ENCODE measurements around the gene MARCHF9.

The MARCHF9 gene

DNA sequence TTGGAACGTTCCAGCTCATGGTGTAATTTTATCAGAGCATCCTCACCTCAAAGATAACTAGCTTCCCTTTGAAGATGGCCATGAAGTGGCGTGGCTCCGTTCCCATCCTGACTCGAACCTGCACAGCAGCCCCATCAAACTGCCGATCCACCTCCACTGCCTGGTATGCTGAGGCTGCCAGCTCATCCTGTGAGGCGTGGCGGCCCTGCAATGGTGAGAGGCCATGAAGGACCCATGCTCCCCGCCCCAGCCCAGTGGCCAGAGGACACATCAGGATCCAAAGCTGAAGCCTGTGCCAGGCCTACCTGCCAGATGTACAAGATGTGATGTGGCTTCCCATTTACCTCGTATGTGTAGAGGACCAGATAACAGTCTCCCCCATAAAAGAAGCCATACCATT lies 52.4 kb downstream of the MARCHF9 start:
- in situ Hi-C loops (cut with MboI; ENCODE audit: low sequenced_read_pairs, unreplicated experiment) = no loop called here

DNA sequence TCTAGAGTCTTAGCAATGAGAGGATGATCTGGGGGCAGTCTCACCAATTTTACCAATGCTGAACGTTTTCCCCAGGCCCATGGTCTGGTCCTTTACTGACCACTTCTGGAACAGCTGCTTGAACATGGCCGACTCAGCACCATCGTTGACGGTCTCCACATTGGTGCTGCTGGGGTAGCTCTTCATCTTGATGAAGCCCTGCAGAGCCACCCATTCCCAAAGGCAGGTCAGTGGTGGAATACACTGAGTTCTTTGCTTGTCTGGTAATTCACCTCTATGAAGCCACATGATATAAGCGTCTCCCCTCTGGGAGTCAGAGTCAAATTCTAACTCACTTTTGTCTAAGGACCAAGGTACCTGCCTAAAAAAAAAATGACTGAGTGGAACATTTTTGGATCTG lies 53.4 kb downstream of the MARCHF9 start:
- TF ChIP-seq, protein P1, sequence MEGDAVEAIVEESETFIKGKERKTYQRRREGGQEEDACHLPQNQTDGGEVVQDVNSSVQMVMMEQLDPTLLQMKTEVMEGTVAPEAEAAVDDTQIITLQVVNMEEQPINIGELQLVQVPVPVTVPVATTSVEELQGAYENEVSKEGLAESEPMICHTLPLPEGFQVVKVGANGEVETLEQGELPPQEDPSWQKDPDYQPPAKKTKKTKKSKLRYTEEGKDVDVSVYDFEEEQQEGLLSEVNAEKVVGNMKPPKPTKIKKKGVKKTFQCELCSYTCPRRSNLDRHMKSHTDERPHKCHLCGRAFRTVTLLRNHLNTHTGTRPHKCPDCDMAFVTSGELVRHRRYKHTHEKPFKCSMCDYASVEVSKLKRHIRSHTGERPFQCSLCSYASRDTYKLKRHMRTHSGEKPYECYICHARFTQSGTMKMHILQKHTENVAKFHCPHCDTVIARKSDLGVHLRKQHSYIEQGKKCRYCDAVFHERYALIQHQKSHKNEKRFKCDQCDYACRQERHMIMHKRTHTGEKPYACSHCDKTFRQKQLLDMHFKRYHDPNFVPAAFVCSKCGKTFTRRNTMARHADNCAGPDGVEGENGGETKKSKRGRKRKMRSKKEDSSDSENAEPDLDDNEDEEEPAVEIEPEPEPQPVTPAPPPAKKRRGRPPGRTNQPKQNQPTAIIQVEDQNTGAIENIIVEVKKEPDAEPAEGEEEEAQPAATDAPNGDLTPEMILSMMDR (IDR thresholded peaks at IDR 0.05; ENCODE audit: borderline replicate concordance, control extremely low read depth, extremely low read depth, insufficient read depth, missing control alignments) = no peak
- in situ Hi-C loops (cut with MboI; ENCODE audit: low sequenced_read_pairs, unreplicated experiment) = no loop called here
- no peak for DNase-seq (ENCODE audit: low spot score)

More for the DNA sequence above, 52.4 kb downstream of the MARCHF9 start:
- no peak for DNase-seq (ENCODE audit: low spot score)
- TF ChIP-seq, protein P1 (IDR thresholded peaks at IDR 0.05; ENCODE audit: borderline replicate concordance, control extremely low read depth, extremely low read depth, insufficient read depth, missing control alignments) = no peak

GRCh38 chr12:57809425-57809824 lies 54.5 kb downstream of the MARCHF9 start:
- TF ChIP-seq, protein P1 (IDR thresholded peaks at IDR 0.05; ENCODE audit: borderline replicate concordance, control extremely low read depth, extremely low read depth, insufficient read depth, missing control alignments) = no peak
- no peak for DNase-seq (ENCODE audit: low spot score)
- in situ Hi-C loops (cut with MboI; ENCODE audit: low sequenced_read_pairs, unreplicated experiment) = no loop called here

Data from GM13976 (cell line).